ENCODE data around the gene DPP10. TPM values are rescaled to one million over a fixed set of nuclear protein-coding genes. Genes with fewer than 3 reads are reported as not detected.

DPP10 gene
- total and polyA plus RNA-seq, 4 donors, result 0.04 to 4.1 (median 0.48) TPM

GRCh38 chr2:115543024-115543423 is 1100.6 kb downstream of the DPP10 start:
- H3K9ac ChIP-seq (ENCODE audit: low read depth in 1 of 2, low read length in 2 of 2), result no peak overlapping the region
- H3K4me1 ChIP-seq (ENCODE audit: control insufficient read depth in 4 of 4, insufficient read depth in 4 of 4, low read length in 3 of 4), result no peaks in the 10 kb centered on the region
- no peak overlapping the region for H3K27ac ChIP-seq (ENCODE audit: low read depth in 1 of 2, low read length in 2 of 2)
- H3K4me3 ChIP-seq (ENCODE audit: low read depth in 1 of 3, low read length in 3 of 3), result no peak overlapping the region
- no peak for DNase-seq (ENCODE audit: low spot score)
- WGBS, result 74% methylated on average over 5 of the region's 5 CpGs
- no peaks in the 10 kb centered on the region for H3K36me3 ChIP-seq (ENCODE audit: control insufficient read depth in 4 of 4, insufficient read depth in 3 of 4, low read depth in 1 of 4, low read length in 3 of 4)
- H3K9me3 ChIP-seq (ENCODE audit: control insufficient read depth in 4 of 4, low read length in 3 of 4), result no peaks in the 10 kb centered on the region
- H3K27me3 ChIP-seq (ENCODE audit: control insufficient read depth in 4 of 4, insufficient read depth in 4 of 4, low read length in 3 of 4), result no peaks in the 10 kb centered on the region
- TF ChIP-seq ZBTB33 (IDR thresholded peaks at IDR 0.05), result no peak
- TF ChIP-seq EGR1 (IDR thresholded peaks at IDR 0.05; ENCODE audit: low read depth in 2 of 2), result no peak
- TF ChIP-seq HNF4A (conservative IDR thresholded peaks at IDR 0.05), result no peak

DNA sequence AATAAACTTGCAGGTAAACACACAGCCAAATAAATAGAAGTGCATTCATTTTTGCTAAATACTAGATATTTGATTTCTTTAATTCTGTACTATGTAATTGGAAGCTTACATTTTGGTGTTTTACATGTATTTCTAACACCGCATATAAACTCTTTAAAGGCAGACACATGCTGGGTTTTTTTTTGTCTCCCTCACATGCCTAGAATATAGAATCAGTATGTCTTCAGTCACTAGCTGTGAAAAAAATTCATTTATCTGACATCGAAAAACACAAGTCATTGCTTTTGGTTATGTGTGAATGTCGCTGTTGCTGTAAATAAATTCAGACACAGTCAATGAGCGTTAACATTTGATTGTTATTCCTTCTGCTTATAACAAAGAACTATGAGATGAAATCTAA is 1101.0 kb downstream of the DPP10 start:
- Histone ChIP-seq H3K36me3 (ENCODE audit: control insufficient read depth in 4 of 4, insufficient read depth in 3 of 4, low read depth in 1 of 4, low read length in 3 of 4) (no peaks in the 10 kb centered on the region), H3K27me3 (ENCODE audit: control insufficient read depth in 4 of 4, insufficient read depth in 4 of 4, low read length in 3 of 4) (no peaks in the 10 kb centered on the region), H3K27ac (ENCODE audit: low read depth in 1 of 2, low read length in 2 of 2) (no peak overlapping the region), H3K9ac (ENCODE audit: low read depth in 1 of 2, low read length in 2 of 2) (no peak overlapping the region), H3K4me3 (ENCODE audit: low read depth in 1 of 3, low read length in 3 of 3) (no peak overlapping the region), H3K9me3 (ENCODE audit: control insufficient read depth in 4 of 4, low read length in 3 of 4) (no peaks in the 10 kb centered on the region), H3K4me1 (ENCODE audit: control insufficient read depth in 4 of 4, insufficient read depth in 4 of 4, low read length in 3 of 4) (no peaks in the 10 kb centered on the region)
- TF ChIP-seq HNF4A (conservative IDR thresholded peaks at IDR 0.05) (no peak), GABPA (IDR thresholded peaks at IDR 0.05 in 1 of 2, conservative IDR thresholded peaks at IDR 0.05 in 1 of 2) (no peak), EGR1 (IDR thresholded peaks at IDR 0.05; ENCODE audit: low read depth in 2 of 2) (no peak), RXRA (IDR thresholded peaks at IDR 0.05) (no peak), ATF3 (IDR thresholded peaks at IDR 0.05) (no peak), YY1 (IDR thresholded peaks at IDR 0.05) (no peak), JUND (IDR thresholded peaks at IDR 0.05) (no peak), FOXA1 (IDR thresholded peaks at IDR 0.05) (no peak), FOXA2 (IDR thresholded peaks at IDR 0.05) (no peak), SP1 (IDR thresholded peaks at IDR 0.05) (no peak), RAD21 (IDR thresholded peaks at IDR 0.05) (no peak), HNF4G (IDR thresholded peaks at IDR 0.05) (no peak), MAX (IDR thresholded peaks at IDR 0.05) (no peak)
- TF ChIP-seq, protein P1, sequence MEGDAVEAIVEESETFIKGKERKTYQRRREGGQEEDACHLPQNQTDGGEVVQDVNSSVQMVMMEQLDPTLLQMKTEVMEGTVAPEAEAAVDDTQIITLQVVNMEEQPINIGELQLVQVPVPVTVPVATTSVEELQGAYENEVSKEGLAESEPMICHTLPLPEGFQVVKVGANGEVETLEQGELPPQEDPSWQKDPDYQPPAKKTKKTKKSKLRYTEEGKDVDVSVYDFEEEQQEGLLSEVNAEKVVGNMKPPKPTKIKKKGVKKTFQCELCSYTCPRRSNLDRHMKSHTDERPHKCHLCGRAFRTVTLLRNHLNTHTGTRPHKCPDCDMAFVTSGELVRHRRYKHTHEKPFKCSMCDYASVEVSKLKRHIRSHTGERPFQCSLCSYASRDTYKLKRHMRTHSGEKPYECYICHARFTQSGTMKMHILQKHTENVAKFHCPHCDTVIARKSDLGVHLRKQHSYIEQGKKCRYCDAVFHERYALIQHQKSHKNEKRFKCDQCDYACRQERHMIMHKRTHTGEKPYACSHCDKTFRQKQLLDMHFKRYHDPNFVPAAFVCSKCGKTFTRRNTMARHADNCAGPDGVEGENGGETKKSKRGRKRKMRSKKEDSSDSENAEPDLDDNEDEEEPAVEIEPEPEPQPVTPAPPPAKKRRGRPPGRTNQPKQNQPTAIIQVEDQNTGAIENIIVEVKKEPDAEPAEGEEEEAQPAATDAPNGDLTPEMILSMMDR (IDR thresholded peaks at IDR 0.05; ENCODE audit: low read depth, low read length, missing input control), result no peak
- DNase-seq (ENCODE audit: low spot score), result no peak
- WGBS, result 92% methylated on average over 4 of the region's 4 CpGs

DNA sequence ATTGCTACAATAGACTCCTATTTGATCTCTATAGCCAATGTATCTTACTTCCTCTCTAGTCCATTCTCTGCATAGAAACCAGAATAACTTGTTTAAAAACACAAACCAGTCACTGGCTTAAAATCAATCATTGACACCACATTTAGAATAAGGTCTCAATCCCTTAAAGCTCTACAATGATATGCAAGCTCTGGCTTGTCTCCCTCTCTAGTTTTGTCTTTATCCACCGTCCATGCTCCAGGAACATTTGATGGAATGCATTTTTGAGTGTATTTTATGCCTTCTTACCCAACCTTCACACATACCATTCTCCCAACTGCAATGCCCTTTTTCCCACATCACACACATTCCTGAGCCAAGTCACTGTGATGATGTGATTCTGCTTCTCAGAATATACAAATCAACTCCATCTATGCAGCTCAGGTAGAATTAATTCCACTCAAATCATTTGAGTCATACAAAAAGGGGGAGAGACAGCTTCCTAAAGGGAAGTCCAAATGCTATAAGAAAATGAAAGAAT is 1107.2 kb downstream of the DPP10 start:
- H3K27me3 ChIP-seq (ENCODE audit: control insufficient read depth in 4 of 4, insufficient read depth in 4 of 4, low read length in 3 of 4), result no peaks in the 10 kb centered on the region
- no peak overlapping the region for H3K27ac ChIP-seq (ENCODE audit: low read depth in 1 of 2, low read length in 2 of 2)
- no peaks in the 10 kb centered on the region for H3K4me1 ChIP-seq (ENCODE audit: control insufficient read depth in 4 of 4, insufficient read depth in 4 of 4, low read length in 3 of 4)
- no peaks in the 10 kb centered on the region for H3K36me3 ChIP-seq (ENCODE audit: control insufficient read depth in 4 of 4, insufficient read depth in 3 of 4, low read depth in 1 of 4, low read length in 3 of 4)
- WGBS, result 60% methylated on average over 1 of the region's 1 CpG
- H3K9me3 ChIP-seq (ENCODE audit: control insufficient read depth in 4 of 4, low read length in 3 of 4), result no peaks in the 10 kb centered on the region
- no peak overlapping the region for H3K9ac ChIP-seq (ENCODE audit: low read depth in 1 of 2, low read length in 2 of 2)
- H3K4me3 ChIP-seq (ENCODE audit: low read depth in 1 of 3, low read length in 3 of 3), result no peak overlapping the region
- no peak for DNase-seq (ENCODE audit: low spot score)
- TF ChIP-seq ATF3 (IDR thresholded peaks at IDR 0.05), result no peak
- TF ChIP-seq, protein P2, sequence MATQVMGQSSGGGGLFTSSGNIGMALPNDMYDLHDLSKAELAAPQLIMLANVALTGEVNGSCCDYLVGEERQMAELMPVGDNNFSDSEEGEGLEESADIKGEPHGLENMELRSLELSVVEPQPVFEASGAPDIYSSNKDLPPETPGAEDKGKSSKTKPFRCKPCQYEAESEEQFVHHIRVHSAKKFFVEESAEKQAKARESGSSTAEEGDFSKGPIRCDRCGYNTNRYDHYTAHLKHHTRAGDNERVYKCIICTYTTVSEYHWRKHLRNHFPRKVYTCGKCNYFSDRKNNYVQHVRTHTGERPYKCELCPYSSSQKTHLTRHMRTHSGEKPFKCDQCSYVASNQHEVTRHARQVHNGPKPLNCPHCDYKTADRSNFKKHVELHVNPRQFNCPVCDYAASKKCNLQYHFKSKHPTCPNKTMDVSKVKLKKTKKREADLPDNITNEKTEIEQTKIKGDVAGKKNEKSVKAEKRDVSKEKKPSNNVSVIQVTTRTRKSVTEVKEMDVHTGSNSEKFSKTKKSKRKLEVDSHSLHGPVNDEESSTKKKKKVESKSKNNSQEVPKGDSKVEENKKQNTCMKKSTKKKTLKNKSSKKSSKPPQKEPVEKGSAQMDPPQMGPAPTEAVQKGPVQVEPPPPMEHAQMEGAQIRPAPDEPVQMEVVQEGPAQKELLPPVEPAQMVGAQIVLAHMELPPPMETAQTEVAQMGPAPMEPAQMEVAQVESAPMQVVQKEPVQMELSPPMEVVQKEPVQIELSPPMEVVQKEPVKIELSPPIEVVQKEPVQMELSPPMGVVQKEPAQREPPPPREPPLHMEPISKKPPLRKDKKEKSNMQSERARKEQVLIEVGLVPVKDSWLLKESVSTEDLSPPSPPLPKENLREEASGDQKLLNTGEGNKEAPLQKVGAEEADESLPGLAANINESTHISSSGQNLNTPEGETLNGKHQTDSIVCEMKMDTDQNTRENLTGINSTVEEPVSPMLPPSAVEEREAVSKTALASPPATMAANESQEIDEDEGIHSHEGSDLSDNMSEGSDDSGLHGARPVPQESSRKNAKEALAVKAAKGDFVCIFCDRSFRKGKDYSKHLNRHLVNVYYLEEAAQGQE (IDR thresholded peaks at IDR 0.05), result no peak
- TF ChIP-seq NR2F2 (IDR thresholded peaks at IDR 0.05), result no peak
- TF ChIP-seq ZBTB33 (IDR thresholded peaks at IDR 0.05), result no peak
- no peak for TF ChIP-seq TAF1 (conservative IDR thresholded peaks at IDR 0.05)
- no peak for TF ChIP-seq FOXA2 (IDR thresholded peaks at IDR 0.05)

All from liver (tissue), 9 donors.